Stimulated activated CD8-positive, alpha-beta memory T cell treated with anti-CD3 and anti-CD28 coated beads, Interleukin-4, amount 100 ng/mL, for 4 hours (primary cell): ENCODE data around the gene EP400.
A peak's percentile ranks its signal among the peaks of the same experiment; 100 is the strongest.

Source experiments
- DNase-seq, 2 donors: peaks; one replicate each; pipeline ENCODE4 v3.0.0-alpha.2; 2020; ENCODE audit warnings: low read depth in 2 of 2, low spot score in 1 of 2

EP400 gene, protein sequence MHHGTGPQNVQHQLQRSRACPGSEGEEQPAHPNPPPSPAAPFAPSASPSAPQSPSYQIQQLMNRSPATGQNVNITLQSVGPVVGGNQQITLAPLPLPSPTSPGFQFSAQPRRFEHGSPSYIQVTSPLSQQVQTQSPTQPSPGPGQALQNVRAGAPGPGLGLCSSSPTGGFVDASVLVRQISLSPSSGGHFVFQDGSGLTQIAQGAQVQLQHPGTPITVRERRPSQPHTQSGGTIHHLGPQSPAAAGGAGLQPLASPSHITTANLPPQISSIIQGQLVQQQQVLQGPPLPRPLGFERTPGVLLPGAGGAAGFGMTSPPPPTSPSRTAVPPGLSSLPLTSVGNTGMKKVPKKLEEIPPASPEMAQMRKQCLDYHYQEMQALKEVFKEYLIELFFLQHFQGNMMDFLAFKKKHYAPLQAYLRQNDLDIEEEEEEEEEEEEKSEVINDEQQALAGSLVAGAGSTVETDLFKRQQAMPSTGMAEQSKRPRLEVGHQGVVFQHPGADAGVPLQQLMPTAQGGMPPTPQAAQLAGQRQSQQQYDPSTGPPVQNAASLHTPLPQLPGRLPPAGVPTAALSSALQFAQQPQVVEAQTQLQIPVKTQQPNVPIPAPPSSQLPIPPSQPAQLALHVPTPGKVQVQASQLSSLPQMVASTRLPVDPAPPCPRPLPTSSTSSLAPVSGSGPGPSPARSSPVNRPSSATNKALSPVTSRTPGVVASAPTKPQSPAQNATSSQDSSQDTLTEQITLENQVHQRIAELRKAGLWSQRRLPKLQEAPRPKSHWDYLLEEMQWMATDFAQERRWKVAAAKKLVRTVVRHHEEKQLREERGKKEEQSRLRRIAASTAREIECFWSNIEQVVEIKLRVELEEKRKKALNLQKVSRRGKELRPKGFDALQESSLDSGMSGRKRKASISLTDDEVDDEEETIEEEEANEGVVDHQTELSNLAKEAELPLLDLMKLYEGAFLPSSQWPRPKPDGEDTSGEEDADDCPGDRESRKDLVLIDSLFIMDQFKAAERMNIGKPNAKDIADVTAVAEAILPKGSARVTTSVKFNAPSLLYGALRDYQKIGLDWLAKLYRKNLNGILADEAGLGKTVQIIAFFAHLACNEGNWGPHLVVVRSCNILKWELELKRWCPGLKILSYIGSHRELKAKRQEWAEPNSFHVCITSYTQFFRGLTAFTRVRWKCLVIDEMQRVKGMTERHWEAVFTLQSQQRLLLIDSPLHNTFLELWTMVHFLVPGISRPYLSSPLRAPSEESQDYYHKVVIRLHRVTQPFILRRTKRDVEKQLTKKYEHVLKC (N-terminal part only)

DNA sequence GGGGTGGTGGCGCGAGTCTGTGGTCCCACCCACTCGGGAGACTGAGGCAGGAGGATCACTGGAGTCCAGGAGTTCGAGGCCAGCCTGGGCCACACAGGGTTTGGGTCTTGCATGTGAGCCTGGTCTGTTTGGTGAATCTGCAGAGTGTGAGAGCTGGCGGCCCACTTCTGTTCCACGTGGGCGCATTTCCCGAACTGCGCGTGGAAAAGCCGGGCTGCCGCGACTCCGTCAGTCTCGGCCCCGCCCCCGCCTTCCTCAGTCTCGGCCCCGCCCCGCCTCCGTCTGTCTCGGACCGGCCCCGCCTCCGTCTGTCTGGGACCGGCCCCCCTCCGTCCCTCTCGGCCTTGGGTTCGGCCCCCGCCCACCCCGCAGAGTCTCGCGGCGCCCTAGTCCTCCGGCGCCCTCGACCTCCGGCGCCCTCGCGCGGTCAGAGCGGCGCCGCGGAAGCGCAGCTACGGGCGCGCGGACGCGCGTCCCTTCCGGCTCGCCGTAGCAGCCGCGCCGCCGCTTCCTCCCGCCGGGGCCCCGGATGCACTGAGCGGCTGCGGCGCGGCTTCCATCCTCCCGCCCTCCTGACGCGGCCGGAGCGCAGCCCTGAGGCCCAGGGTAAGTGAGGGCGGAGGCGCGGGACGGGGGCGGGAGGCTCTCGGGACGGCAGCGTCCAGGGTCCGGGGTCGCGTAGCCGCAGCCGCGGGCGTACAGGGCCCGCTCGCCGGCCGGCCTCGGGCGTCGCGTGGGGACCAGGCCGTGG, at the start of gene EP400:
EP400 (plus strand) TSS at position 512 of the 751 bp plus-strand sequence. CDS start 10,678 bp downstream, outside the sequence.
- DNase-seq, result peak; percentile 94 to 95

DNA sequence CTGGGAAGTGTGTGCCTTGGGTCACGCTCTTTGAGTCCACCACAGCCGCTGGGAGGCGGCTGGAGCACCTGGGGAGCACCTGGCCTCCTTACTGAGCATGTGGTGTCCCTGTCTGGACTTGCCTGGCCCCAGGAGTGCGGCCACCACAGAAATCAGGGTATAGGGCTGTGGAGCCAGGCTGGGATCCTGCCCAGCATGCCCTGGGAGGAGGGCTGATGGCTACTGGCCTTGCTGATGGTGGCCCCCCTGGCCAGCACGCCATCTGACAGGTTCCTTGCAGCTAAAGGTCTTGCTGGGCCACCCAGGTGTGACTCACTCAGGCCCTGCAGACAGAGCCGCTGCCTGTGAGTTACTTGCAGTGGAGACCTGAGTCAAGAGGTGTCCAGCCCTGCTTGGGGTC, 49.3 kb upstream of the EP400 start:
- no peak for DNase-seq

DNA sequence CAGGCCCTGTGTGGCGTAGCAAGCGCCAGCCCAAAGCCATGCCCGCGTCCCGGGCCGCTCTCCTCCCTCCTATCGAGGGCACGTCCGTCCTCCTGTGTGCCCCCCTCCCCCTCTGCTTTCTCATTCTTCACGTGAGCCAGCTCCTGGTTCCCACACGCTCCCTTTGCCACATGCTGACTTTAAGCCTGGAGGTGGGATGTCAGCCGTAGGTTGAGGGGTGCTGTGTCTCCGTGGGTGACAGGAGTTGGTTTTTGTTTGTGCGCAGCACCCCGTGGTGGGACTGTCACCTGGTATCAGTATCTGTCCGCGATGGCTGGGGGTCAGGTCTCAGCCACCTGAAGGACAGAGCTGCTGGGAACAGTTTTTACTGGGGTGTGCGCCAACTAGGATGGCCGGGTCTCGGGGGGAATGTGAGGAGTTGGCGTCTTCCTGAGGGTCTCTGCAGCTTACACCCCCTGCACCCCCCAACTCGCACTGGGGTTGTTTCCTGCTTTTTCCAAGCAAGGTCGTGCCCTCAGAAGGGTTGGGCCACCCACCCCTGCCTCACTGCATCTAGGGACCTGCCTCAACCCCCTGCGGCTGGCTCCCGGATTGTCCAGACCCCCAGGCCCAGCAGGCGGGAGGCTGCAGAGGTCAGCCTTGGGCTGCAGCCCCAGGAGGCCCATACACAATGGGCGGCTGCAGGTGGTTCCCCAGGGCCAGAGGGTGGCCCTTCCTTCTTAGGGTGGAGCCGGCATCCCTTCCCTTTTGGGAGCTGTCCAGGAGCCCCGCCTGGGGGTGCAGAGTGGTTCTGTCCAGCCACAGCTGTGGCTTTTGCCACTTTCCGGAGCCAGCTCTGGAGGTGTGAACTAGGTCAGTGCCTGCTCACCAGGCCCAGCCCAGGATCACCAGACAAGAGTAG, 48.1 kb upstream of the EP400 start:
- DNase-seq, result no peak

DNA sequence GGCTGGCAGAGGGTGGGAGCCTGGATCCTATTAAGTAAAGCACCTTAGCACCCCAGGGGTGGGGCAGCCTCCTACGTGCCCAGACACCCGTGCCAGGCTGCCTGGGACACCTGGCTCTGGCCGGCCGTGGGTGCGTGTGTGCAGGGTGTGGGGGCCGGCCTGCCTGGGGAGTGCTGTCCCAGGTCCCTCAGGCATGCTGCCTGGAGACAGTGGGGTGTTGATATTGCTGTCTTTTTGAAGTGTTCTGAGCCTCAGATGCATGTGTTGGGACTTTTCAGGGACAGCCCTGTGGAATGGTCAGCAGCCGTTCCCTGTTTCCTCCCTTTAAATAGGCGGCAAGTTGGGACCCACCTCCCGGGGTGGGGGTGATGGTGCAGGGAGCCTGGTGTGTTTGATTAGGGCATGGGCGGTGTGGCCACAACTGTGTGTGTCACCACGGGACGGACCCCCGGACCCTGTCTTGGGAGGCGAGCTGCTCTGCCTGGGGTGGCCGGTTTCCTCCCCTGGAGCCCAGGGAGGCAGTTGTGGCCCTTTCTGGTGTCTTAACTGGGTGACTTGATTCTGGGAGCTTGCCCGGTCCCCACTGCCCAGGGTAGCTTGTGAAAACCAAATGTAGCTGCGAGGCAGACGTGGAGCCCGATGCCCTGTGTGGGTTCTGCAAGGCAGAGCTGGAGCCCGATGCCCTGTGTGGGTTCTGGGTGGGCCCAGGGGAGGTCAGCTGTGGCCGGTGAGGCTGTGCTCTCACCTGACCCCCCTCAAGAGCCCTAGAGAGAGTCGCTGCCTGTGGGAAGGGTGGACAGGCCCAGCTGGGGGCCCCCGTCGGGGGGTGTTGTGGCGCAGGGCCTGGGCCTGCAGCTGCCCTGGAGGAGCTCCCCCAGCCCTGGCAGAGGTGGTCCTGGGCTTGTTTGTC, 47.2 kb upstream of the EP400 start:
- no peak for DNase-seq

DNA sequence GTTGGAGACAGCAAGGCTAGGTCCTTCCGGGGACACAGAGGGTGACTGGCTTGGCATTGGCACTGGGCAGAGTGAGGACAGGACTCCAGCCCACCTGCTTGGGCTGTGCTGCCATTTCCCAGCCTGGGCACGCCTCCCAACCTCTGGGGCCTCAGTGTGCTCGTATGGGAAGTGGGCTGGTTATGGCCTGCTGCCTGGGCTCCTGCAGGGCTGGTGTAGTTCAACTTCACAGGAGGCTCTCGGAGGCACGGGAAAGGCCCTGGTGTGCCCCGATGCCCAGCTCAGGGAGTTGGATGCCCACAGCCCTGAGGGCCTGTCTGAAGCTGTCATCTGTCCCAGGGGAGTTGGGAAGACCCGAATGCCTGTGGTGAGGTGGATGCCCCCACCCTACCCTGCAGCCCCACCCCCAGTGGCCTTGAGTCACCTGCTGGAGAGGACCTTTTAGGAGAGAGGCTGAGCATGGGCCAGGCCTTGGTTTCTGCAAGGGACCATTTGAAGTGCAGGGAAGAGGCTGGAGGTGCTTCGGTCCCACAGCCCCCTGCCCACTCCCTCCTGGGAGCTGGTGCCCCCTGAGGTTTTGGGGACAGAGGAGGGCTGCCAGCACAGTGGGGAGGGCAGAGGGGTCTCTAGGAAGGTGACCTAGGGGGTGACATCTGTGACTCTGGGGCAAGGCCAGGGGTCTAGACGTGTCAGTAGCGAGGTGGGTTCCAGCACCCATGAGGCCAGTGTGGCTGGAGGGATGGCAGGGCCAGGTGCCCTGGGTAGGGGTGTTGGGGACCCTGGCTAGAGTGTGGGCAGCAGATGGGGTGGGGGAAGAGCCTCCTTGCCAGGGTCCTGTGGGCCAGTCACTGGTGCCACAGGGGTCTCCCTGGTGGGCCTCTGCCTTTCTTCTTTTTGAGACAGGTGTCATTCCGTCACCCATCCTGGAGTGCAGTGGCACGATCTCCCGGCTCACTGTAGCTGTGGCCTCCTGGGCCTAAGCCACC, 46.2 kb upstream of the EP400 start:
- DNase-seq, result no peak

DNA sequence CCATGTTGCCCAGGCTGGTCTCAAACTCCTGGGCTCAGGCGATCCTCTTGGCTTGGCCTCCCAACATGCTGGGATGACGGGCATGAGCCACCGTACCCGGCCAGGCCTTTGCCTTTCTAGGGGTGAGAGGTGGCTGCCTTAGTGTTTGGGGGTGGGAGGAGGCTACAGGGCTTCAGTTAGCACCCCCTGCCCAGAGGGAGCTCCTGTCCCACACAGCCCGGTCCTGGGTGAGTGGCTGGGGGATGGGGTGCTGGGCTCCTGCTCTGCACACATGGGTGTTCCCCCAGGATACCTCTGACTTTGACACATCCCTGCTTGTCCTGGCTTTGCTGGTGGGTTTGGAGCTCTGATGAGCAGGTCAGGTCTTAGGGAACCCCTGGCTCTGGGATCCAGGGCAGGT, 45.4 kb upstream of the EP400 start:
- DNase-seq, result no peak

DNA sequence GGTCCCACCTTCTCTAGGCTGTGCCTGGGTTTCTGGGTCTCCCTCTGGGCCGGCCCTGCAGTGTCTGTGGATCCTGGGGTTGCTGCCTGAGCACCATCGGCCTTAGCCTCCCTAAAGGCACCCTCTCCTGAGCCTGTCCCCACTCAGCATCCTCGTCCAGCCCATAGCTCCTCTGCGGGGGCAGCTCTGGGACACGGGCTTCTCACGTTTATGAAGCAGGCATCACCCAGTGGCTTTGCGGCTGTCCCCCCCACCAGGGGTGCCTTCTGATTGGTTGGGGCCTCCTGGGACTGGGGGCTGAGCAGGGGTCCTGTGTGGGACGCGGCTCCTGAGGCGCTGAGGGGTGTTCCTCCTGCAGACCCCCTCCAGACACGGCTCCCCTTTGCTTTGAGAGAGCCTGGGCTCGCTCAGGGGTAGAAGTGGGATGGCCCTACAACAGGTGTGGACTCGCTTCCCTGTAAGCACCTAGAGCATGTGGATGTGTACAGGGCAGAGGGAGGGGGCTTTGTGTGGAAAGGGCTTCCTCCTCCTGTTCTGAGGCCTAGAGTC, 44.6 kb upstream of the EP400 start:
- no peak for DNase-seq

DNA sequence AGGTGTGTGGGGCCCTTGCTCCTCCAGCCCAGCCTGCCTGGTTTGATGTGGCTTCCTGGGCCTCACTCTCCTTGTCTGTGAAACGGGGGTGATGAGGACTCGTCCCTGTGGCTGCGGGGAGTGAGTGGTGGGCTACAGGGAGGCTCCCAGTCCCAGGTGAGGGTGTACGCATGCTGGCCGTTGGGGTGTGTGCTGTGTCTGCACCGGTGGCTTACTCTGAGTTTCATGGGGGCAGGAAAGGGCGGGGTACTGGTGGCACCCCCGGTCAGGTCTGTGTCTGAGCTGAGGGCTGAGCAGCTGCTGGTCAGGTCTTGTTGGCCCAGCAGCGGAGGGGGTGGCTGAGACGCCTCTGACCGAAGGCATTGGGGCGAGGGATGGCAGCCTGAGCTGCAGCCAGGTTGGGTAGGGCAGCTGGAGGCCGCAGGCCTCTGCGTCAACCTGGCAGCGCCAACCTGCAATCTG, 44.1 kb upstream of the EP400 start:
- DNase-seq, result no peak

DNA sequence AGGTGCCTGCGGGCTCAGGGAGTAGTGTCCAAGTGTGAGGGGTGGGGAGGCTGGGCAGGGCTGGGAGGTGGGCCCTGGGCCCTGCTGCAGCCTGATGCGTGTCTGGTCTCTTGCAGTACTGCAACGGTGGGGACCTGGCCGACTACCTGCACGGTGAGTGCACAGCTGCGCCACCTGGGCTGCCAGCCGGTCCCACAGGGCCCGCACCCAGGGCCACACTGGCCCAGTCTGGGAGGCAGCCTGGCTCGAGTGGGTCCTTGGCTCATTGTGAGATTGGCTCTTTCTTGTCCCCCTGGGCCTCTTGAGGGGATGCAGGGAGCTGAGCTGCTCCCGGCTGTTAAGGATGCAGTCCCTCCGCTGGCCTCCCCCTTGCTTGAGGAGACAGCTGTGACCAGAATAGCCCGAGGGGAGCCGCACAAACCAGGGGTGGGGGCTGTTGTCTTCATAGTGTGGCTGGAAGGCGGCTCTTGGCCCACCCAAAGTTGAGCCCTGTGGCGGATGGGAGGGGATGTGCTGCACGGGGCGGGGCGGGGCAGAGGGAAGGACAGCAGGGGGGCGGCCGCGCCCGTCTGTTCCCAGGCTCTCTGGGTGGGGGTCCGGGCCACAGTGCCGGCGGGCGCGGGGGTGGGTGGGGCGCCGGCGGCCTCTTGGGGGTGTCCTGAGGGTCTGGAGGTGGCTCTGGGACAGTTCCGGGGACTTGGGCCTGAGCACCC, 42.2 kb upstream of the EP400 start:
- DNase-seq, result no peak

DNA sequence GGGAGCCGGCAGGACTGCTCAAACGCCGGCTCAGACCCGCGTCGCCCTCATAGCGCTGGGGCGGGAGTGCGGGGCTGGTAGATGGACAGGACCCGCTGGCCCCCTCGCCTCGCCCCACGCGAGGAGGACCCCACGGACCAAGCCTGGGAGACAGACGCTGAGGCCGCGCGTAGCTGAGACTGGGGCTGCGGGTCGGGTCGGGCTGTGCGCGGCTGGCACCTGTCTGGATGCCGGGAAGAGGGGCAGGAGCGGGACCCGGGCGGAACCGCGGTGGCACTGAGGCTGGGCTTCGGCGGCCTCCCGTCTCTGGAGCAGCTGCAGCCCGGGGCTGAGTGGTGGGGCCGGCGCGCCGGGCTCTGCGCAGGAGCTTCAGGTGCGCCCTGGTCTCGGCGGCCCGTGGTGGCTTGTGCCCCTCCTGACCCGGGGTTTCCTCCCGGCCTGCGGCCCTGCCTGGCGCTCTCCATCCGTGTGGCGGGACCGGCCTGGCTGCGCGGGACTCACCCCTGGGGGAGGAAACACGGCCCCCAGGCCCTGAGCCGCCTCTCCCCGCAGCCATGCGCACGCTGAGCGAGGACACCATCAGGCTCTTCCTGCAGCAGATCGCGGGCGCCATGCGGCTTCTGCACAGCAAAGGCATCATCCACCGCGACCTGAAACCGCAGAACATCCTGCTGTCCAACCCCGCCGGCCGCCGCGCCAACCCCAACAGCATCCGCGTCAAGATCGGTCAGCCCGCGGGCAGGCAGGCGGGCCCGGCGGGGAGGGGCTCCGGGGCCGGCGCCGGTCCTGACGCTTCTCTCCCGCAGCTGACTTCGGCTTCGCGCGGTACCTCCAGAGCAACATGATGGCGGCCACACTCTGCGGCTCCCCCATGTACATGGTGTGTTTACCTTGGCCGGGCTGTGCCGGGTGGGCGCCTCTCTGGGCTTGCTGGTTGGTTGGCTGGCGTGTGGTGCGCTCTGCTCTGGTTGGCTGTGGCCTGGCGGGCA, 41.4 kb upstream of the EP400 start:
- DNase-seq, result no peak

DNA sequence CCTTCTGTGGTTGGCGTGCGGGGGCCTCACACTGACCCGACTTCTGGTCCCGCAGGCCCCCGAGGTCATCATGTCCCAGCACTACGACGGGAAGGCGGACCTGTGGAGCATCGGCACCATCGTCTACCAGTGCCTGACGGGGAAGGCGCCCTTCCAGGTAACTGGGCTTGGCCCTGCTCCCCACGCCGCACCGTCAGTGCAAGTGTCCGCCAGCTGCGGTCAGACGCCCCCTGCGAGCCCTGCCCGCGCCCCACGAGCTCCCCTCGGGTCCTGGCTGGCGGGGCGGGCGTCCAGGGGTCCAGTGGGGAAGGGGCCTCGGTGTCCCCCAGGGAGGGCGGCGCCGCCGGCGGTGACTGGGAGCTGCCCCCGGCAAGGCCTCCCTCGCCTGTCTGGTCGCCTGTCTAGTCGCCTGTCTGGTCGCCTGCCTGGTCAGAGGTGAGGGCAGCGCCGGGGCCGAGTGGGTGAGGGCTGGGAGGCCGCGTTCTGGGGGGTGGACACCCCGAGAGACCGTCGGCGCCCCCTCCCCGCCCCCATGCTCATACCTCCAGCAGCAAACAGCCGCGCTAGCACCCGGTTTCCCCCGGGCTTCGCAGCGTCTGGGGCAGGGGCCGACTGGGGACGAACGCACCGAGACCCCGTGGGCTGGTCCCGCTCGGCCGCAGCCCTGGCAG, 40.5 kb upstream of the EP400 start:
- DNase-seq, result no peak

DNA sequence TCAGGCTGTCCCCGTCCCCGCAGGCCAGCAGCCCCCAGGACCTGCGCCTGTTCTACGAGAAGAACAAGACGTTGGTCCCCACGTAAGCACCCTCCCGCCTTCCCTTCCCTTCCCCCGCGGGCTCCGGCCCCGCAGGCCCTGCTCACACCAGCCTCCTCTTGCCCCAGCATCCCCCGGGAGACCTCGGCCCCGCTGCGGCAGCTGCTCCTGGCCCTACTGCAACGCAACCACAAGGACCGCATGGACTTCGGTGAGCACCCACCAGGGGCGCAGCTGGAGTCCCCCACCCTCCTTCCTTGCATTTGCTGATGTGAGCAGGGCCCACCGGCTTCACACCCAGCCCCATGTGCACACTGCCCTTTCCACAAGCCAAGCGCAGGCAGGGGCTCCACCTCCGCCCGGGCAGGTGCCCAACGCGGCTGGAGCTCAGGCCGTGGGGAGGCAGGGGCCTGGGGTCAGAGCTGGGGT, 40.0 kb upstream of the EP400 start:
- no peak for DNase-seq

DNA sequence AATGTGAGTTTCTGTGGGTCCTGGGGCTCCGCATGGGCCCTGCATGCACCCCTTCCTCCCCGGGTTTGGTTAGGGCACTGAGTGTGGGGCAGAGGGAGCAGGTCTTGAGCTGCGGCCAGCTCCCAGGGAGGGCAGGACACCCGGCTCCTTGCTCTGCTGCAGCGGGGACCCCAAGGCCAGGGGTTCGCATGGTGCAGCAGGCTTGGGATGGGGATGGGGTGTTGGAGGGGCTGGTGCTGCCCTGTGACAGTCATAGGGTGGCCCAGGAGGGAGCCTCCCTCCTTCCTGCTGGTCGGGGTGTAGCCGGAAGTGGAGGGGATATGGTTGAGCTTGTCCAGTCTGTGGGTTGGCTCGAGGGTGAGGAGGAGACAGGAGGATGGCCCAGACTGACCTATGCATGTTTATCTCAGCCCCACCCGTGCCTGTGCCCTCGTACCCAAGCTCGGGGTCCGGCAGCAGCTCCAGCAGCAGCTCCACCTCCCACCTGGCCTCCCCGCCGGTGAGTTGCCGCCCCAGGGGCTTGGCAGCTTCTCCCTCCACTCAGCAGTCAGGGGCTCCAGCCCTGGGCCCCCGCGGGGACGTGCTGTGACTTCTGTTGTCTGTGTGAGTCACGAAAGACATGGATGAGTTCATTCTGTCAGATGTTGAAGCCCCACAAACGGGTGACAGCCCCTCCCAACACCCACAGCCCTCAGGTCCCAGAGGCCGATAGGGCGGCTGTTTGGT, 39.3 kb upstream of the EP400 start:
- DNase-seq, result no peak
